HG03025 (cell line): ENCODE measurements around the gene MRNIP.
"Not testable (repeated sequence)": the region's sequence is repeated elsewhere in the genome, so short reads cannot be mapped to it uniquely, and the experiment has no call there.

Experiments used
- ATAC-seq: cut with Tn5 transposase; IDR thresholded peaks from one replicate; pipeline ENCODE4 v1.9.1; 2021; ENCODE audit warnings: mild to moderate bottlenecking, moderate library complexity; ENCODE audit not compliant: unreplicated experiment, low FRiP score

MRNIP gene

GRCh38 chr5:179872055-179872827, 13.6 kb upstream of the MRNIP start:
- ATAC-seq = no peak

GRCh38 chr5:179871533-179871932, 12.9 kb upstream of the MRNIP start:
- ATAC-seq = not testable (repeated sequence)

GRCh38 chr5:179870952-179871351, 12.3 kb upstream of the MRNIP start:
- ATAC-seq = no peak

- no peak for ATAC-seq
These were observed 11.8 kb upstream of the MRNIP start for GRCh38 chr5:179870403-179870903.

- no peak for ATAC-seq
These were observed 11.2 kb upstream of the MRNIP start for GRCh38 chr5:179869641-179870402.

- no peak for ATAC-seq
These were observed 10.5 kb upstream of the MRNIP start for GRCh38 chr5:179869101-179869500.

GRCh38 chr5:179868541-179868940, 9.9 kb upstream of the MRNIP start:
- ATAC-seq = no peak

- no peak for ATAC-seq
These were observed 8.9 kb upstream of the MRNIP start for GRCh38 chr5:179867476-179867875.

- no peak for ATAC-seq
These were observed 8.5 kb upstream of the MRNIP start for GRCh38 chr5:179867079-179867465.

GRCh38 chr5:179866241-179867078, 7.8 kb upstream of the MRNIP start:
- no peak for ATAC-seq

- ATAC-seq = no peak
These were observed 7.0 kb upstream of the MRNIP start for GRCh38 chr5:179865491-179866240.

GRCh38 chr5:179864686-179865085, 6.1 kb upstream of the MRNIP start:
- ATAC-seq = no peak

- no peak for ATAC-seq
These were observed 5.0 kb upstream of the MRNIP start for GRCh38 chr5:179863449-179864085.

GRCh38 chr5:179862891-179863290, 4.3 kb upstream of the MRNIP start:
- ATAC-seq = no peak

GRCh38 chr5:179862296-179862695, 3.7 kb upstream of the MRNIP start:
- ATAC-seq = no peak

GRCh38 chr5:179860301-179860700, 1.7 kb upstream of the MRNIP start:
- no peak for ATAC-seq

- peak; percentile 46 for ATAC-seq
These were observed 404 bp downstream of the MRNIP start for GRCh38 chr5:179858241-179858585.

- no peak for ATAC-seq
These were observed 4.3 kb downstream of the MRNIP start for GRCh38 chr5:179854356-179854755.

GRCh38 chr5:179852993-179853547, 5.5 kb downstream of the MRNIP start:
- peak; percentile 85 for ATAC-seq
